ENCODE data around the gene SAFB.

- no peak for TF ChIP-seq POLR2A (IDR thresholded peaks at IDR 0.05)
- no peak for TF ChIP-seq CTCF (IDR thresholded peaks at IDR 0.05)
These were observed 63.4 kb downstream of the SAFB start for GRCh38 chr19:5686326-5686646.

All from testis (tissue), 2 donors.